ENCODE results near the gene ALG2. TPM values are rescaled to one million over a fixed set of nuclear protein-coding genes. Genes with fewer than 3 reads are reported as not detected.

The ALG2 gene
- total RNA-seq, 1 experiment from 2014 or later: 42.0 TPM

- no peak overlapping the region for H3K4me3 ChIP-seq
- DNase-seq (ENCODE audit: low read depth in 1 of 2, low spot score in 2 of 2): no peak
- no peak overlapping the region for H3K27ac ChIP-seq
- no peaks in the 10 kb centered on the region for H3K27me3 ChIP-seq (replicated peaks)
- H3K4me1 ChIP-seq (replicated peaks): peaks cover 13% of the 10 kb centered on the region
- no peaks in the 10 kb centered on the region for H3K9me3 ChIP-seq (replicated peaks)
- H3K36me3 ChIP-seq: no peaks in the 10 kb centered on the region
Observed at GRCh38 chr9:99167694-99168093, 54.0 kb downstream of the ALG2 start.

GRCh38 chr9:99167119-99167518 is 54.6 kb downstream of the ALG2 start:
- Histone ChIP-seq H3K4me1 (replicated peaks) (peaks cover 10% of the 10 kb centered on the region), H3K9me3 (replicated peaks) (no peaks in the 10 kb centered on the region), H3K36me3 (no peaks in the 10 kb centered on the region), H3K4me3 (no peak overlapping the region), H3K27me3 (replicated peaks) (no peaks in the 10 kb centered on the region), H3K27ac (no peak overlapping the region)
- no peak for DNase-seq (ENCODE audit: low read depth in 1 of 2, low spot score in 2 of 2)

Other genes starting within 250 kb of the ALG2 start
- gene TGFBR1, start 116.8 kb downstream of the ALG2 start, total RNA-seq (2014; rRNA removed; shearing (Covaris generic)): 29.3 and 36.0 TPM in 2 replicates
- gene SEC61B, start 340 bp upstream of the ALG2 start, total RNA-seq (2014; rRNA removed; shearing (Covaris generic)): 114 and 164 TPM in 2 replicates

All from SJSA1 (cell line).